Measurements from ENCODE around the gene TACR1. TPM values are rescaled to one million over a fixed set of nuclear protein-coding genes. Genes with fewer than 3 reads are reported as not detected.
"Not testable (repeated sequence)": the region's sequence is repeated elsewhere in the genome, so short reads cannot be mapped to it uniquely, and the experiment has no call there.

Gene TACR1
- total RNA-seq, 1 donor from 2014 or later = 1.8 TPM

DNA sequence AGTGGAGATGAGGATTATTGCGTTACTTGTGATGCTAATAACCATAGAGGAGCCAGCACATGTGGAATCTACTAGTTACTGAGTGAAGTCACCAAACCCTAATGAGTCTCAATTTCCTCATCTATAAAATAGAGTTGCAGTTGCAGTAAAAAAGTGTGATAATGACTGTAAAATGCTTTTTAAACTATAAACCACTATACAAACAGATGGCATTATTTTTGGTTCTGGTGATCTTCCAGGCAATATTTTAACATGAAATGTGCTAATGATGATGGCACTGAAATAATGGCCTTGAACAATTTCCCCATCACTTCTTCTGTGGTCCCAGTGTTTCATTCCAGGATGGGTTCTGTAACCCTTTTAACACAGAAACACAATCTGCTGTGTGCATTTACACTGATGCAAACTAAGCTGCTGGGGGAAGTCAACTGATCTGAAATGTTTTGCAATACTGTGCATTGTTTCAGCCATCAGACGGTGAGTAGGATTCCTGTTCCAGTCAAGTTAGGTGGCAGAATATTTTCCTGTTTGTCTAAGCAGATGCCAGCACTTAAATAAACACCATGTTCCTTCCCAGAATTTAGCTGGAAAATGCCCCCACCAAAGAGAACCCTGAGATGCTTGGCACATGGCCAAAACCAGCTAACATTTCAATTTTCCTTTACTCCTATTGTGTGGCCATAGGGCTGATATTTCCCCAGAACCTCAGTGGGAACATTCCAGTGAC lies 52.6 kb downstream of the TACR1 start:
- no peak for DNase-seq (ENCODE audit: low spot score)

GRCh38 chr2:75146221-75146605 lies 53.1 kb downstream of the TACR1 start:
- not testable (repeated sequence) for DNase-seq (ENCODE audit: low spot score)

- DNase-seq (ENCODE audit: low spot score) = no peak
Observed at GRCh38 chr2:75142081-75142480, 57.2 kb downstream of the TACR1 start.

DNA sequence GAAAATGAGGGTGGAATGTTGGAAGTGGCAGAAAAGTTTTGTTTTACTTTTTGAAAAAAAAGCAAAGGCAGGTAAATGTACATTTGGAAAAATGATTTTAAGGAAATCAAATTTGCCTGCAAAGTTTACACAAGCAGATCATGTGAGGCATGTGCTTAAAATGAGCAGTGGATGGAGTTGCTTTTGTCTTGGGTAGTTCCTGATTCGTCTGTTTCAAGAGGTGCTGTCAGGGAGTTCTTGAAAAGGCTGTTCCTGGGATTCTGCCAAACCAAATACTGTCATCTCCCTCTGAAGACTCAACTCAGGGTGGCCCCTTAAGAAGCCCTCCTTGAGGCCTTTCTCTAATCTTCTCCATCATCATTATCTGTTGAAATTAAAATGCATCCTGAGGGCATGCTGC lies 59.0 kb downstream of the TACR1 start:
- DNase-seq (ENCODE audit: low spot score) = no peak

- no peak for DNase-seq (ENCODE audit: low spot score)
Observed at GRCh38 chr2:75139171-75139570, 60.1 kb downstream of the TACR1 start.

DNA sequence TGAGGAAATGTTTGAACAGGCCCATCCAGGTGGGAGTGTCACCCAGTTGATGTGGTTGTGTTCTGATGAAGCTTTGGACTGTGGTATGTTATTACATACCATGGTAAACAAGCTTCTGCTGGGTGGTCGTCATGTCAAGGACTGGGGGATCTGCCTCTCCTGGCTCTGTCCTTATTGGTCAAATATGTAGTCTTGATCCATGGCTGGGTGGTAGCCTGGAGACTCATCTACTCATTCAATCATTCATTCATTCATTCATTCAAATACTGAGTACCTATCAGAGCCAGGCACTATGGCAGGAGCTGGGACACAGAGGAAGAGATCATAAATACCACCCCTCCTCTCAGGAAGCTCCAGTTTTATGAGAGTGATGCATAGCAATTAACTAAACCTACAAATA lies 60.8 kb downstream of the TACR1 start:
- no peak for DNase-seq (ENCODE audit: low spot score)

- DNase-seq (ENCODE audit: low spot score) = no peak
Observed at GRCh38 chr2:75135776-75136400, 63.4 kb downstream of the TACR1 start.

DNA sequence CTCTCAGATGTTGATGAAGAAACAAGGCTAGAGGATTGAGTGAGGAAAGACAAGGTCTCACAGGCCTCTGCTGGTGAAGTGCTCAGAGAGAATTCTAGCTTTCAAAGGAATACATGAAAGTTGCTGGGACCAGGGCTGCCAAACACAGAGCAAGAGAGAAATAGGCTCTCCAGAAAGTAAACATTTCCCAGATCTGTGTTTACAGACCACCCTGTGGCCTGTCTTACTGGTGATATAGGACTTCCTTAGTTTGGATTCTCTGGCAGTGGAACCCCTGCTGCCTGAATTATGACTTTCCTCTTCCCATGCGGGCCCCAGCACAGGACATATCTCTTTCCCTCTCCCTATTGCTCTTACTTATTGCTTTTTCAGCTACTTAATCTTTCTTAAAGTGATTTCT lies 64.5 kb downstream of the TACR1 start:
- no peak for DNase-seq (ENCODE audit: low spot score)

DNA sequence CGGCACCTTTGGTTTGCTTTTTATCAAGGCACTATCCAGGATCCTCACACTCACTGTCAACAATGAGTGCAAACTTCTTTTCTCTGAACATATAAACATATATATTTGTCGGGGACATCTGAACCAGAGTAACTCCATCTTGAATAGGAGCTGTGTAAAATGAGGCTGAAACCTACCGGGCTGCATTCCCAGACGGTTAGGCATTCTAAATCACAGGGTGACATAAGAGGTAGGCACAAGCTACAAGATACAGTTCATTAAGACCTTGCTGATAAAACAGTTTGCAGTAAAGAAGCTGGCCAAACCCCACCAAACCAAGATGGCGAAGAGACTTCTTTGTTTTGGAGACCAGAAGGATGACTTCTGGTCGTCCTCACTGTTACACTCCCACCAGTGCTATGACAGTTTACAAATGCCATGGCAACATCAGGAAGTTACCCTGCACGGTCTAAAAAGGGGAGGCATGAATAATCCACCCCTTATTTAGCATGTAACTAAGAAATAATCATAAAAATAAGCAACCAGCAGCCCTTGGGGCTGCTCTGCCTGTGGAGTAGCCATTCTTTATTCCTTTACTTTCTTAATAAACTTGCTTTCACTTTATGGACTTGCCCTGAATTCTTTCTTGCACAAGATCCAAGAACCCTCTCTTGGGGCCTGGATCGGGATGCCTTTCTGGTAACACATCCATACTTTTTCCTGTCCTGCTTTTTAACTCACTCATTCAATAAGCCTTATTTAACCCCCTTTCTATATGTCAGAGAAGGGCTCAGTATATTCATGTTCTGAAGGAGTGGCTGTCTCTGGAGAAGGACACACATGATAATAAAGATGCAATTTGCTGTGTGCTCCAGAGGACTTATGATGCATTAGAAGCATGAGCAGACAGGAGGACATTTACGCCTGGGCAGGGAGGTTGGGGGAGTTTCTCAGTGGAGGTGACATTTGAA lies 65.4 kb downstream of the TACR1 start:
- DNase-seq (ENCODE audit: low spot score) = no peak

DNA sequence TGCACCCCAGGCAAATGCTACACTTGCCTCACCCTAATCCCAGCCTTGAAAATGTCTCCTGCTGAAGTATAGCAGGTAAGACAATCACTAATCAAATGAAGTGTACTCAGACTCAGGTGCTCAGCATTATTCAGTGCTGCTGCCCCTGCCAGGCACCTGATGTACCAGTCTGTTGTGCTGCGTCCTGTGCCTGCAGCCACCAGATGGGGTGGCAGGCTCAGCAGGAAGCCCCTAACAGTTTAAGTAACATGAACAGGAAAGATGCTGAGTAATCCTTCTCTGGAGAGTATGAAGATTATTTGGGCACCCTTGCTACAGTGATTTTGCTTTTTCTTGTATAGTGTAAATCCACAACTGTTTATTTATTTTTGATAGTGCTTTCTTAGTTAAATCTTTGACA lies 69.1 kb downstream of the TACR1 start:
- no peak for DNase-seq (ENCODE audit: low spot score)

DNA sequence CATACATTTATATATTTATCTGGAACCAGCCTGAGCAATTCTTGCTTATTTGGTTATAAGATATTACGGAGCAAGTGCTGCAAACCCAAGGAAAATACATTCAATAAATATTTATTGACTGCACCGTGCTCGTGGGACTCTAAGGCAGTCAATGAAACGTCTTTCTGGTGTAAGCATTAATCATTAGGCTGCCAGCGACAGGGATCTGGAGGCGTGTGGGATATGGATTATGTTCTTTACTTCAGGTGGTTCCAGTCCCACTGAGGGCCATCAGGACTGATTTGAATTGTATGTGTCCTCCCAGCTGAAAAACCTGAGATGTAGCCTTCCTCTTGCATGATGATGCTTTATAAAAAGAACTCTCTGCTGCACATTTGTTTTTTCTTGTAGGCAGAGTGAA lies 75.4 kb downstream of the TACR1 start:
- no peak for DNase-seq (ENCODE audit: low spot score)

- no peak for DNase-seq (ENCODE audit: low spot score)
Observed at GRCh38 chr2:75113231-75113869, 86.0 kb downstream of the TACR1 start.

DNA sequence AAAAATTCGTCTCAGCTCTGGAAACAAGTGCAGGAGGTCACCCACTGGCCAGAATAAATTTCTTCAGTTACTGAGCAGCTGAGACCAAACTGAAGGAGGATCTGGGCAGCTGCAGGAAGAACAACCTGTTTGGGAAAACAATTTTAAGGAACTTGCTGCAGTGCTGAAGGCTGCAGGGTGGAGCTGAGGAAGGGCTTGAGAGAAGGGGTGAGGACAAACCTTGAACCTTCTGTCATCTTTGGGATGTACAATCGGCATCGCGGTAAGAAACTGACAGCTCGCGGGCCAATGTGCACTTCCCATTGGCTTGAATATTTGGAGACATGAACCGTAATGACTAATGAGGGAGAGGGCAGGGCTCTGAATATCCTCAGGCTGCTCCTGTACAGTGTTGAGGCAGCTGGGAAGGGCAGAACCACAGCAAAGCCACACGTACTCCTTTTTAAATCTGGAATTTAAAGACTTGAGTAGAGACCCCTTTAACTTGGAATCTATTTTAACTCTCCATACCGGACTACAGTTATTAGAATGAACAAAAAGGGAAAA lies 90.3 kb downstream of the TACR1 start:
- no peak for DNase-seq (ENCODE audit: low spot score)

DNA sequence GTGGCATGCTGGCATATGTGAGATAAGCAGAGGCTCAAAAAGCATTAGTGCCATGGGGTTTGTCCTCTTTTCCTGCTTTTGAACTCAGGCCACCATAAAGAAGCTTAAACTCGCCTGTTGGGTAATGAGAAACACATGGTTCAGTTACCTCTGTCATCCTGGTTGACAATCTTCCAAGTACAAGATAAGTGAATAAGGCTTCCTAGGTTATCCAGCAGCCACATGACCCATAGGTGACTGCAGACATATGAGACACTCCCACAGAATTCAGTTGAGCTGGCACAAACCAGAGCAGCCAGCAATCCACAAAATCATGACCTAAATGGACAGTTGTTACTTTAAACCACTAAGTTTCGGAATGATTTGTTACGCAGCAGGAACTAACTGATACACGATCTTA lies 97.3 kb downstream of the TACR1 start:
- DNase-seq (ENCODE audit: low spot score) = no peak

DNA sequence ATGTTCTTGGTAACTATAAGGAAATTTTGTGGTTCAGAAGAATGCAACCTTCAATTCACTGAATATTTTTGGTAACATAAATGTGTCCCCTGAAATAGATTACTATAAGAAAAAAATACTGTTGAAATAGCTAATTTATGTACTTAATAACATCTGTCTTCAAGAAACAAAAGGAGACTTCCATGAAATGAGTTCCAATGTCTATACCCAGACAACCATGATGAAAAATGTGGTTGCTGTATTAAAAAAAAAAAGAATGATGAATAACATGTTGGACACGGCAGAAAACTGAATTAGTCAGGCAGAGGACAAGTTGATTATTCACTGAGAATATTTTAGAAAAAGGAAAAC lies 98.5 kb downstream of the TACR1 start:
- DNase-seq (ENCODE audit: low spot score) = no peak

- DNase-seq (ENCODE audit: low spot score) = no peak
Observed at GRCh38 chr2:75100011-75100800, 99.1 kb downstream of the TACR1 start.

- no peak for DNase-seq (ENCODE audit: low spot score)
Observed at GRCh38 chr2:75099521-75099922, 99.8 kb downstream of the TACR1 start.

DNA sequence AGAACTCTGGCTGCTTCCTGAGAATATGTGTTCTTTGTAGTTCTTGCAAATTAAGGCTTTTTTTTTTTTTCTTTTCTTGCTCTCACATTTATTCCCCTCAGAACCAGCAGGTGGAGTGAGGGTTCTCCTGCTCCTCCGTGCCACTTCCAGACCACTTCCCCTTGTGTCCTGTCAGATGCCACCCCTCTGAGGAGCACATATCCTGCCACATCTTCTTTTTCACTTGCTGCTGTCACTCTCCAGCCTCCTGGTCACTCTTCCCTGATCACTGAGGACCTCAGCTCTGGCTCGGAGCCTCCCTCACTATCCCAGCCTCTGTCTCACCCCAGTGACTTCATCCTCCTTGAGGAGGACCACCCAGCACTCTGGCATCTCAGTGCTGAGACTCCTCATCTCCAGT lies 100.5 kb downstream of the TACR1 start:
- DNase-seq (ENCODE audit: low spot score) = no peak

DNA sequence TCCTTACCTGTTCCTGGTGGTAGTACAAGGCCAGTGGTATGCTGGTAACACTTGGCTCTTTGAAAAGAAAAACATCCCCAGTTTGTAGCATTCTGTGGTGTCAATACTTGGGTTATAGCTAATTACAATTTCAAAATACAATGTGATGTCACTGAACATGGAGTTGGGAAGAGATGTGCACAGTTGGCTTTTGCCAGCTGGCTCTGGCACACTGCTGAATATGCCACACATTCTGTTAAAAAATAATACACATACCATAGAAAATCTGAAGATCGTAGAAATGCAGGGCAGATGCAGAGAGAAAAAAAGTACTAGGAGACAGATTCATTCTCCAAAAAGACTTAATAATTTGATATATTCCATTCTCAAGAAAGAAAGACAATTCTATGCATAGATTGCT lies 101.5 kb downstream of the TACR1 start:
- no peak for DNase-seq (ENCODE audit: low spot score)

- DNase-seq (ENCODE audit: low spot score) = no peak
Observed at GRCh38 chr2:75094405-75094804, 104.9 kb downstream of the TACR1 start.
